Fibroblast of lung (primary cell): Measurements from ENCODE around the gene TMEM205. TPM values are rescaled to one million over a fixed set of nuclear protein-coding genes. Genes with fewer than 3 reads are reported as not detected.
"Not testable (repeated sequence)": the region's sequence is repeated elsewhere in the genome, so short reads cannot be mapped to it uniquely, and the experiment has no call there.

Source experiments
- DNase-seq, 2 donors: peaks; one replicate each; pipeline versions ENCODE4 v3.0.0 to v3.0.0-alpha.2; 2010; ENCODE audit warnings: low read depth in 2 of 2
- H2AFZ ChIP-seq: 2 replicates; pipeline ENCODE4 v1.5.1; 2012; ENCODE audit warnings: low read length, control low read depth, inconsistent platforms
- H3K27ac ChIP-seq: 2 replicates; pipeline ENCODE4 v1.5.1; 2011; ENCODE audit warnings: low read length, control low read depth; ENCODE audit not compliant: insufficient read depth
- H3K27me3 ChIP-seq: 2 replicates; pipeline ENCODE4 v1.5.1; 2011; ENCODE audit warnings: mild to moderate bottlenecking, low read length; ENCODE audit not compliant: control insufficient read depth, insufficient read depth
- H3K36me3 ChIP-seq: 2 replicates; pipeline ENCODE4 v1.5.1; 2011; ENCODE audit warnings: low read length; ENCODE audit not compliant: control insufficient read depth, insufficient read depth
- H3K4me1 ChIP-seq: 2 replicates; pipeline ENCODE4 v1.5.1; 2011; ENCODE audit warnings: low read length; ENCODE audit not compliant: control insufficient read depth, insufficient read depth; ENCODE audit errors: extremely low read depth
- H3K4me2 ChIP-seq: 2 replicates; pipeline ENCODE4 v1.5.1; 2011; ENCODE audit warnings: low read length, control low read depth; ENCODE audit not compliant: insufficient read depth; ENCODE audit errors: extremely low read depth
- H3K4me3 ChIP-seq, 4 experiments: fragments of 200-600 bp in 1 of 4; sonication (generic) in 1 of 4; replicated peaks in 1 of 4; 2 replicates each; pipeline ENCODE4 v1.5.1; 2011 to 2016; ENCODE audit warnings: low read length in 4 of 4, low read depth in 3 of 4, mild to moderate bottlenecking in 3 of 4, control low read depth in 2 of 4, inconsistent platforms in 1 of 4, mixed read lengths in 1 of 4; ENCODE audit not compliant: insufficient read depth in 1 of 4; ENCODE audit errors: control extremely low read depth in 1 of 4
- H3K79me2 ChIP-seq: 2 replicates; pipeline ENCODE4 v1.5.1; 2012; ENCODE audit warnings: mild to moderate bottlenecking, low read length, inconsistent platforms; ENCODE audit not compliant: control insufficient read depth, insufficient read depth
- H3K9ac ChIP-seq: 2 replicates; pipeline ENCODE4 v1.5.1; 2011; ENCODE audit warnings: mild to moderate bottlenecking, low read length, control low read depth; ENCODE audit not compliant: insufficient read depth
- H3K9me3 ChIP-seq: 2 replicates; pipeline ENCODE4 v1.5.1; 2012; ENCODE audit warnings: low read depth, low read length; ENCODE audit not compliant: control insufficient read depth, insufficient read depth
- H4K20me1 ChIP-seq: 2 replicates; pipeline ENCODE4 v1.5.1; 2011; ENCODE audit warnings: low read length; ENCODE audit not compliant: control insufficient read depth, insufficient read depth; ENCODE audit errors: extremely low read depth
- EZH2 ChIP-seq: IDR thresholded peaks from 2 replicates; pipeline ENCODE4 v1.5.1; 2012; ENCODE audit warnings: low read length, control low read depth, mild to moderate bottlenecking; ENCODE audit errors: missing control alignments
- polyA plus RNA-seq, 2 donors: library from polyadenylated mRNA; depleted of rRNA in 1 of 2; stranded (reverse) in 1 of 2; unstranded in 1 of 2; fragments of >200 nt; gene quantifications; 2 replicates each; pipeline ENCODE4 v1.2.1, GENCODE V29; 2011 to 2012; ENCODE audit warnings: missing spikeins in 1 of 2
- total RNA-seq: library from RNA; depleted of rRNA; stranded (reverse); fragments of >200 nt; gene quantifications from 2 replicates; pipeline ENCODE4 v1.2.1, GENCODE V29; 2014
- TF ChIP-seq, protein P1 (sequence below), 2 donors: IDR thresholded peaks in 1 of 2; conservative IDR thresholded peaks in 1 of 2; 1 replicate in 1 of 2; 2 replicates in 1 of 2; pipeline ENCODE4 v1.5.1; 2011 to 2012; ENCODE audit warnings: low read length in 2 of 2, control low read depth in 1 of 2, inconsistent platforms in 1 of 2, low read depth in 1 of 2, mild to moderate bottlenecking in 1 of 2

TMEM205 gene
- total and polyA plus RNA-seq, 2 donors (not counting 1 experiment from before 2014, with no cell fraction given): 54.7 to 68.4 TPM

DNA sequence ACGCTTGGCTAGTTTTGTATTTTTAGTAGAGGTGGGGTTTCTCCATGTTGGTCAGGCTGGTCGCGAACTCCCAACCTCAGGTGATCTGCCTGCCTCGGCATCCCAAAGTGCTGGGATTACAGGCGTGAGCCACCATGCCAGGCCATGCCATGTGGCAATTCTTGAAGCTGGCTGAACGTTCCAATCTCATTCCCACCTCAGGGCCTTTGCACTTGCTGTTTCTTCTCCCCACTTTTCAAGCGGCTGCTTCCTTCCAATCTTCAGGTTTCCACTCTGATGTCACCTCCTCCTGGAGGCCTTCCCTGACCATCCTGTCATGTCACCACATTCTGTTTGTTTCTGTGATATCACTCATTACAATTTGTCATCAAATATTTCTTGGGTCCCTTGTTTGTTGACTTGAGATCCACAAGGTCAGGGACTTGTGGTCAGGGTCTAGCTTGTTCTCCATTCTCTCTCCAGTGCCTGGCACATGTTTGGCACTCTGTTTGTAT, 33.8 kb upstream of the TMEM205 start:
- Histone ChIP-seq H3K4me2 (no peak overlapping the region), H3K4me3 (peak overlapping the region in 1 of 4 experiments; percentile 57), H2AFZ (no peak overlapping the region), H3K79me2 (peaks cover 7% of the 10 kb centered on the region), H4K20me1 (no peaks in the 10 kb centered on the region), H3K27ac (peak overlapping the region; percentile 89), H3K27me3 (no peaks in the 10 kb centered on the region), H3K9ac (no peak overlapping the region), H3K4me1 (peaks cover 31% of the 10 kb centered on the region), H3K9me3 (no peaks in the 10 kb centered on the region), H3K36me3 (no peaks in the 10 kb centered on the region)
- DNase-seq: no peak
- TF ChIP-seq, protein P1, sequence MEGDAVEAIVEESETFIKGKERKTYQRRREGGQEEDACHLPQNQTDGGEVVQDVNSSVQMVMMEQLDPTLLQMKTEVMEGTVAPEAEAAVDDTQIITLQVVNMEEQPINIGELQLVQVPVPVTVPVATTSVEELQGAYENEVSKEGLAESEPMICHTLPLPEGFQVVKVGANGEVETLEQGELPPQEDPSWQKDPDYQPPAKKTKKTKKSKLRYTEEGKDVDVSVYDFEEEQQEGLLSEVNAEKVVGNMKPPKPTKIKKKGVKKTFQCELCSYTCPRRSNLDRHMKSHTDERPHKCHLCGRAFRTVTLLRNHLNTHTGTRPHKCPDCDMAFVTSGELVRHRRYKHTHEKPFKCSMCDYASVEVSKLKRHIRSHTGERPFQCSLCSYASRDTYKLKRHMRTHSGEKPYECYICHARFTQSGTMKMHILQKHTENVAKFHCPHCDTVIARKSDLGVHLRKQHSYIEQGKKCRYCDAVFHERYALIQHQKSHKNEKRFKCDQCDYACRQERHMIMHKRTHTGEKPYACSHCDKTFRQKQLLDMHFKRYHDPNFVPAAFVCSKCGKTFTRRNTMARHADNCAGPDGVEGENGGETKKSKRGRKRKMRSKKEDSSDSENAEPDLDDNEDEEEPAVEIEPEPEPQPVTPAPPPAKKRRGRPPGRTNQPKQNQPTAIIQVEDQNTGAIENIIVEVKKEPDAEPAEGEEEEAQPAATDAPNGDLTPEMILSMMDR (conservative IDR thresholded peaks at IDR 0.05 in 1 of 2, IDR thresholded peaks at IDR 0.05 in 1 of 2; ENCODE audit: low read depth in 1 of 2, low read length in 2 of 2): no peak
- TF ChIP-seq EZH2: no peak

DNA sequence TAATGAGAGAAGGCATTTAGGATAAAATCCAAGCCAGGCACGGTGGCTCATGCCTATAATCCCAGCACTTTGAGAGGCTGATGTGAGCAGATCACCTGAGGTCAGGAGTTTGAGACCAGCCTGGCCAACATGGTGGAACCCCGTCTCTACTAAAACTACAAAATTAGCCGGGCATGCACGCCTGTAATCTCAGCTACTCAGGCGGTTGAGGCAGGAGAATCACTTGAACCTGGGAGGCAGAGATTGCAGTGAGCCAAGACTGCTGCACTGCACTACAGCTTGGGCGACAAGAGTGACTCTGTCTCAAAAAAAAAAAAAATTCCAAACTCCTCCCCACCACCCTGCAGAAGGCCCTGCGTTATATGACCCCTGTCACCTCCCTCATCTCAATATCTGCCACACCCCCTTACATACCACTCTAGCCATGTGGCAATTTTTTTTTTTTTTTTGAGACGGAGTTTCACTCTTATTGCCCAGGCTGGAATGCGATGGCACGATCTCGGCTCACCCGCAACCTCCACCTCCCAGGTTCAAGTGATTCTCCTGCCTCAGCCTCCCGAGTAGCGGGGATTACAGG, 33.3 kb upstream of the TMEM205 start:
- H3K4me3 ChIP-seq, H3K79me2 ChIP-seq, DNase-seq, H3K27me3 ChIP-seq, H3K36me3 ChIP-seq, H3K9ac ChIP-seq, H4K20me1 ChIP-seq, H3K9me3 ChIP-seq, H3K27ac ChIP-seq, H3K4me2 ChIP-seq, H2AFZ ChIP-seq: not testable (repeated sequence)
- H3K4me1 ChIP-seq: peaks cover 31% of the 10 kb centered on the region

DNA sequence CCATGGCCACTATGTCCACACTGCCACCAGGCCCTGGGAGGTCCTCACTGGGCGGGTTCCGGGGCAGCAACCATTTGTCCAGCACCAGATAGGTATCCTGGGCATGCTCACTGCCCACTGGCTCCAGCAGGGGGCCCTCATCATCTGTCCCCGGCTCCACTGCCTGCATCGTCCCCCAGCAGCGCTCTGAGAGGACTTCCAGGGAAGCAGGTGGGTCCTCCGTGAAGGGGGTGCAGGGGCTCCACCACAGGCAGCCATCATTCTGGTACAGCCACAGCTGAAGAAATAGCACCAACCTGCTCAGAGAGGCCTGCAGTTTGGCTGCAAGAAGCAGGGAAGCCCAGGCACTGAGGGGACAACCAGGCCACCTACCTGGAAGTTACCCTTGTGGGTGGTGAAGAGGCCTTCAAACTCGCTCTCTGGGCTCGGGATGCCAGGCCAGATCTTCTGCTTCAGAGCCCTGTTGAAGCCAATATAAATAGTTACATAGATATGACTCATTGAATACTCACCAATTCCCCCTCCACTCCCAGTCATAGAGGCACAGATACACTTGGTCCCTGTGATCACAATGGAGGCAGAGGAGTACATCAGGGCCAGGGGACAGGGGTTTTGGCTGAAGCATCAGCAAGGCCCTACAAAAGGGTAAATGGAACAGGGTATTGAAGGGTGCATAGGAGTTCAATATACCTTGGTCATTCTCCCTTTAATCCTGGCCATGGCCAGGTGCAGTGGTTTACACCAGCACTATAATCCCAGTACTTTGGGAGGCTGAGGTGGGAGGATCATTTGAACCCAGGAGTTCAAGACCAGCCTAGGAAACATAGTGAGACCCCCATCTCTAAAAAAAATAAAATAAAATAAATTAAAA, 32.5 kb upstream of the TMEM205 start:
- Histone ChIP-seq H3K4me3 (no peak overlapping the region), H3K79me2 (peaks cover 7% of the 10 kb centered on the region), H4K20me1 (no peaks in the 10 kb centered on the region), H3K4me1 (peaks cover 31% of the 10 kb centered on the region), H3K9me3 (no peaks in the 10 kb centered on the region), H2AFZ (no peak overlapping the region), H3K27me3 (no peaks in the 10 kb centered on the region), H3K9ac (no peak overlapping the region), H3K4me2 (peak overlapping the region; percentile 57), H3K36me3 (no peaks in the 10 kb centered on the region), H3K27ac (peak overlapping the region; percentile 46)
- no peak for TF ChIP-seq EZH2
- TF ChIP-seq, protein P1 (conservative IDR thresholded peaks at IDR 0.05 in 1 of 2, IDR thresholded peaks at IDR 0.05 in 1 of 2; ENCODE audit: low read depth in 1 of 2, low read length in 2 of 2): peak; percentile 50 to 52
- peak; percentile 76 to 86 for DNase-seq
